Karpas-422 (cell line): Measurements from ENCODE around the gene HIPK1. TPM values are rescaled to one million over a fixed set of nuclear protein-coding genes. Genes with fewer than 3 reads are reported as not detected.

Experiments used
- DNase-seq: peaks from one replicate; pipeline ENCODE4 v3.0.0-alpha.2; 2015
- H2AFZ ChIP-seq: fragments of 200-600 bp; sonication (generic); 2 replicates; pipeline ENCODE4 v1.6.1; 2014; ENCODE audit warnings: antibody characterized with exemption, low read length, mixed read lengths
- H3K27ac ChIP-seq: fragments of 200-600 bp; sonication (generic); 2 replicates; pipeline ENCODE4 v1.5.1; 2014; ENCODE audit warnings: mild to moderate bottlenecking, low read length, moderate library complexity
- H3K27me3 ChIP-seq: fragments of 200-600 bp; sonication (generic); 2 replicates; pipeline ENCODE4 v1.6.1; 2014; ENCODE audit warnings: low read length, mixed read lengths
- H3K36me3 ChIP-seq: fragments of 200-600 bp; sonication (generic); 2 replicates; pipeline ENCODE4 v1.6.1; 2014; ENCODE audit warnings: low read length, mixed read lengths; ENCODE audit not compliant: insufficient read depth
- H3K4me1 ChIP-seq: fragments of 200-600 bp; sonication (generic); 2 replicates; pipeline ENCODE4 v1.6.1; 2014; ENCODE audit warnings: mild to moderate bottlenecking, low read length, mixed read lengths
- H3K4me2 ChIP-seq: fragments of 200-600 bp; sonication (generic); 2 replicates; pipeline ENCODE4 v1.6.1; 2014; ENCODE audit warnings: low read length, low read depth, mild to moderate bottlenecking; ENCODE audit not compliant: poor library complexity, severe bottlenecking
- H3K4me3 ChIP-seq: fragments of 200-600 bp; sonication (generic); 2 replicates; pipeline ENCODE4 v1.5.1; 2014; ENCODE audit warnings: mild to moderate bottlenecking, antibody characterized with exemption, low read length, mixed read lengths
- H3K79me2 ChIP-seq: fragments of 200-600 bp; sonication (generic); 2 replicates; pipeline ENCODE4 v1.6.1; 2014; ENCODE audit warnings: mild to moderate bottlenecking, low read length, mixed read lengths
- H3K9ac ChIP-seq: fragments of 200-600 bp; sonication (generic); 2 replicates; pipeline ENCODE4 v1.6.0; 2014; ENCODE audit warnings: low read length
- H3K9me2 ChIP-seq: fragments of 200-600 bp; sonication (generic), shearing (Covaris generic); replicated peaks from 2 replicates; pipeline ENCODE4 v1.6.0; 2014; ENCODE audit warnings: mild to moderate bottlenecking, low read length, moderate library complexity; ENCODE audit not compliant: insufficient read depth
- H3K9me3 ChIP-seq: fragments of 300-700, 200-600 bp; sonication (generic); 2 replicates; pipeline ENCODE4 v1.6.1; 2014; ENCODE audit warnings: low read length, mixed read lengths
- H4K20me1 ChIP-seq: fragments of 200-600 bp; sonication (generic); 2 replicates; pipeline ENCODE4 v1.6.1; 2014; ENCODE audit warnings: mild to moderate bottlenecking, antibody characterized with exemption, low read length, low read depth; ENCODE audit not compliant: insufficient read depth
- total RNA-seq: library from RNA; depleted of rRNA; stranded (reverse); fragments of >200 nt; shearing (Covaris generic); gene quantifications from 2 replicates; pipeline ENCODE4 v1.2.3, GENCODE V29; 2014; ENCODE audit warnings: low replicate concordance

Gene HIPK1
- total RNA-seq, 1 experiment from 2014 or later, result 36.0 TPM

DNA sequence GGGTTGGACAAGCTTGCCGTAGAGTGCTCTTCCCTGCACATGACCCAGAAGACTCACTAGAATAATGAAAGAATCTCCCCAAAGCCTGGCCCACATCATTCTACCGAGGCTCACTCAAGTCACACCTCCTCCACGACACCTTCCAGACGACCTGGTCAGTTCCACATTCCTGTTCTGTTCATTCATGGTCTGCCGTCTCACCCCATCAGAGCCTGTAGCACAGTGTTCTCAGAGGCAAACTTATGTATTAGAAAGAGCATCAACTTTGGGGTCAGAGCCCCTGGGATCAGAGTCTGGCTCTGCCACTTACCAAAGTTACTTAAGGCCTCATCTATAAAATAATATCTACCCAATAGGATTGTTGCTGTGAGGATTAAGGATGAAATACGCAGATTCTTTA is 57.7 kb downstream of the HIPK1 start:
- Histone ChIP-seq H4K20me1 (no peaks in the 10 kb centered on the region), H3K36me3 (no peaks in the 10 kb centered on the region), H3K4me2 (no peak overlapping the region), H3K4me1 (peaks cover 32% of the 10 kb centered on the region), H2AFZ (no peak overlapping the region), H3K79me2 (no peaks in the 10 kb centered on the region), H3K27ac (no peak overlapping the region), H3K9me3 (no peaks in the 10 kb centered on the region), H3K9ac (no peak overlapping the region), H3K27me3 (no peaks in the 10 kb centered on the region), H3K9me2 (no peaks in the 10 kb centered on the region), H3K4me3 (no peak overlapping the region)
- DNase-seq, result no peak

- no peaks in the 10 kb centered on the region for H3K9me3 ChIP-seq
Measured at GRCh38 chr1:113987259-113987658, 58.1 kb downstream of the HIPK1 start.

GRCh38 chr1:113990530-113990929 is 61.4 kb downstream of the HIPK1 start:
- no peaks in the 10 kb centered on the region; the same call in 1 of the 2 replicates for H3K27me3 ChIP-seq
- H3K9me2 ChIP-seq, result no peaks in the 10 kb centered on the region
- peaks cover 43% of the 10 kb centered on the region for H3K4me1 ChIP-seq
- no peak for DNase-seq
- H3K4me3 ChIP-seq, result no peak overlapping the region
- H3K4me2 ChIP-seq, result no peak overlapping the region
- H3K36me3 ChIP-seq, result no peaks in the 10 kb centered on the region
- no peak overlapping the region for H3K9ac ChIP-seq
- H2AFZ ChIP-seq, result no peak overlapping the region
- H3K79me2 ChIP-seq, result no peaks in the 10 kb centered on the region
- H3K9me3 ChIP-seq, result peaks cover 14% of the 10 kb centered on the region
- no peak overlapping the region for H3K27ac ChIP-seq
- H4K20me1 ChIP-seq, result no peaks in the 10 kb centered on the region

More at GRCh38 chr1:113987259-113987658, 58.1 kb downstream of the HIPK1 start:
- Histone ChIP-seq H3K79me2 (no peaks in the 10 kb centered on the region), H3K4me2 (no peak overlapping the region), H3K4me1 (peaks cover 34% of the 10 kb centered on the region), H3K27ac (no peak overlapping the region), H3K9ac (no peak overlapping the region), H3K4me3 (no peak overlapping the region), H3K36me3 (no peaks in the 10 kb centered on the region), H4K20me1 (no peaks in the 10 kb centered on the region), H2AFZ (no peak overlapping the region), H3K27me3 (no peaks in the 10 kb centered on the region), H3K9me2 (no peaks in the 10 kb centered on the region)
- no peak for DNase-seq

- no peak for DNase-seq
- H3K27me3 ChIP-seq, result no peaks in the 10 kb centered on the region; the same call in 1 of the 2 replicates
- H3K4me2 ChIP-seq, result peak overlapping the region; percentile 44
- peaks cover 14% of the 10 kb centered on the region for H3K9me3 ChIP-seq
- no peak overlapping the region for H3K9ac ChIP-seq
- H2AFZ ChIP-seq, result no peak overlapping the region
- no peaks in the 10 kb centered on the region for H3K9me2 ChIP-seq
- H3K36me3 ChIP-seq, result no peaks in the 10 kb centered on the region
- H3K79me2 ChIP-seq, result no peaks in the 10 kb centered on the region
- H4K20me1 ChIP-seq, result no peaks in the 10 kb centered on the region
- H3K27ac ChIP-seq, result no peak overlapping the region
- H3K4me1 ChIP-seq, result peaks cover 43% of the 10 kb centered on the region
- H3K4me3 ChIP-seq, result no peak overlapping the region
Measured at GRCh38 chr1:113990961-113991360, 61.8 kb downstream of the HIPK1 start.

DNA sequence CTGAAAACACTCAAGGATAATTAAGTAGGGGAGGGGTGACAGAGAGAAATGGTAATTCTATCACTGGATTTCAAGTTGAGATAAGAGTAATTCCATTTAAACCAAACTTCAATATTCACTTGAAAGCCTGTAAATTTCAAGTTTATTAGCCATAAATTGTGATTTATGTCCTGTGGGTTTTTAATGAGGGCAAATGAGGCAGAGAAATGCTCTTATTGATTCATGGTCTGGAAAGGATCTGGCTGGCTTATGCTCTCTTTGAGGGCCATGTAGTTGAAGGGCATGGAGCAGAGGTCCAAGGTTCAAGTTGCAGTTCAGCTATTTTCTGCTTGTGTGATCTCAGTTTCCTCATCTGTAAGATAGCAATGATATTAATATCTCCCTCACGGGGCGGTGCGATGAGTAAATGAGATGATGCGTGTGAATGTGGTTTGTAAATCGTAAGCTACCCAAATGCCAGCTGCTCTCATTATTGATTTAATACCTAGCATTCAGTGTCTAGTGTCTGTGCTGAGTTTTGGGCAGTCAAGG is 62.4 kb downstream of the HIPK1 start:
- Histone ChIP-seq H3K9me3 (peaks cover 14% of the 10 kb centered on the region), H3K27me3 (no peaks in the 10 kb centered on the region; the same call in 1 of the 2 replicates), H3K9me2 (no peaks in the 10 kb centered on the region), H3K4me3 (no peak overlapping the region), H3K4me1 (peaks cover 43% of the 10 kb centered on the region), H4K20me1 (no peaks in the 10 kb centered on the region), H3K4me2 (peak overlapping the region; percentile 44), H3K36me3 (no peaks in the 10 kb centered on the region), H3K9ac (no peak overlapping the region), H3K79me2 (no peaks in the 10 kb centered on the region), H2AFZ (no peak overlapping the region), H3K27ac (no peak overlapping the region)
- peak; percentile 75 for DNase-seq

DNA sequence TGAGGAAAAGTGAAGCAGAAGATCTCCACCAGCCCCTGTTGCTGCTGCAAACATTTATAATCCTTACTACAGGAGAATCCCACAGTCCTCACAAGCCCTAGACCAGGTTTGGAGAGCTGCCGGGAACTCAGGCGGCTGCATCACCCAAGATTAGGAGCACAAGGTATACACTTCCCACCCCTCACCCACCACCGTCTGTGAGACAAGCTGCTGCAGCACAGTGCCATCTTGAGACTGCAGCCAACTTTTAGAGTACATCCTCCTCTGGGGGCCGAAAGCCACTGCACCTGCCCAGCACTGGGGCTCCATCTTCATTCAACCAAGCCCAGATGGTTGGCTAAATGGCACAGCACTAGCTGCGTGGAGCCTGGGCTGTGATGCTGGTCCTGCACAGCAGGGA is 63.9 kb downstream of the HIPK1 start:
- no peak overlapping the region for H3K9ac ChIP-seq
- H3K4me3 ChIP-seq, result no peak overlapping the region
- peaks cover 14% of the 10 kb centered on the region for H3K9me3 ChIP-seq
- no peaks in the 10 kb centered on the region for H3K79me2 ChIP-seq
- H3K9me2 ChIP-seq, result no peaks in the 10 kb centered on the region
- peaks cover 43% of the 10 kb centered on the region for H3K4me1 ChIP-seq
- no peaks in the 10 kb centered on the region for H4K20me1 ChIP-seq
- peak; percentile 53 for DNase-seq
- H3K36me3 ChIP-seq, result no peaks in the 10 kb centered on the region
- H3K27ac ChIP-seq, result no peak overlapping the region
- no peaks in the 10 kb centered on the region; the same call in 1 of the 2 replicates for H3K27me3 ChIP-seq
- H2AFZ ChIP-seq, result no peak overlapping the region
- H3K4me2 ChIP-seq, result no peak overlapping the region

GRCh38 chr1:113993766-113994165 is 64.6 kb downstream of the HIPK1 start:
- no peak for DNase-seq
- no peaks in the 10 kb centered on the region for H3K9me2 ChIP-seq
- no peak overlapping the region for H2AFZ ChIP-seq
- no peak overlapping the region for H3K9ac ChIP-seq
- H3K4me3 ChIP-seq, result no peak overlapping the region
- H3K4me1 ChIP-seq, result peaks cover 41% of the 10 kb centered on the region
- peaks cover 14% of the 10 kb centered on the region for H3K9me3 ChIP-seq
- no peaks in the 10 kb centered on the region; the same call in 1 of the 2 replicates for H3K27me3 ChIP-seq
- no peaks in the 10 kb centered on the region for H3K79me2 ChIP-seq
- no peaks in the 10 kb centered on the region for H3K36me3 ChIP-seq
- no peaks in the 10 kb centered on the region for H4K20me1 ChIP-seq
- H3K4me2 ChIP-seq, result no peak overlapping the region
- H3K27ac ChIP-seq, result no peak overlapping the region

DNA sequence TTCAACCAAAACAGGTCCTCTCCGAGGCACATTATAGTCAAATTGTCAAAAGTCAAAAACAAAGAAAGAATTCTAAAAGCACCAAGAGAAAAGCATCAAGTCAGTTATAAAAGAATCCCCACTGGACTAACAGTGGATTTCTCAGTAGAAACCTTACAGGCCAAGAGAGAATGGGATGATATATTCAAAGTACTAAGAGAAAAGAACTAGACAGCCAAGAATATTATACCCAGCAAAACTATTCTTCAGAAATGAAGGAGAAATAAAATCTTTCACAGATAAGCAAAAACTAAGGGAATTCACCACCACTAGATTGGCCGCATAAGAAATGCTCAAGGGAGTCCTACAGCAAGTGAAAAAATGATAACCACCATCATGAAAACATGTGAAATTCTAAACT is 66.3 kb downstream of the HIPK1 start:
- H3K27me3 ChIP-seq, result no peaks in the 10 kb centered on the region; the same call in 1 of the 2 replicates
- H4K20me1 ChIP-seq, result no peaks in the 10 kb centered on the region
- no peak overlapping the region for H2AFZ ChIP-seq
- no peak overlapping the region for H3K4me3 ChIP-seq
- H3K36me3 ChIP-seq, result no peaks in the 10 kb centered on the region
- H3K27ac ChIP-seq, result no peak overlapping the region
- no peak overlapping the region for H3K4me2 ChIP-seq
- peaks cover 38% of the 10 kb centered on the region for H3K4me1 ChIP-seq
- H3K9me2 ChIP-seq, result no peaks in the 10 kb centered on the region
- H3K9me3 ChIP-seq, result peaks cover 14% of the 10 kb centered on the region
- H3K79me2 ChIP-seq, result no peaks in the 10 kb centered on the region
- DNase-seq, result no peak
- no peak overlapping the region for H3K9ac ChIP-seq
